HG02642 (cell line): ENCODE results near the gene RAVER1.
"Not testable (repeated sequence)": the region's sequence is repeated elsewhere in the genome, so short reads cannot be mapped to it uniquely, and the experiment has no call there.

ENCODE experiments used
- ATAC-seq: cut with Tn5 transposase; IDR thresholded peaks from one replicate; pipeline ENCODE4 v1.9.1; 2021; ENCODE audit warnings: mild to moderate bottlenecking; ENCODE audit not compliant: unreplicated experiment, poor library complexity

Gene RAVER1, protein sequence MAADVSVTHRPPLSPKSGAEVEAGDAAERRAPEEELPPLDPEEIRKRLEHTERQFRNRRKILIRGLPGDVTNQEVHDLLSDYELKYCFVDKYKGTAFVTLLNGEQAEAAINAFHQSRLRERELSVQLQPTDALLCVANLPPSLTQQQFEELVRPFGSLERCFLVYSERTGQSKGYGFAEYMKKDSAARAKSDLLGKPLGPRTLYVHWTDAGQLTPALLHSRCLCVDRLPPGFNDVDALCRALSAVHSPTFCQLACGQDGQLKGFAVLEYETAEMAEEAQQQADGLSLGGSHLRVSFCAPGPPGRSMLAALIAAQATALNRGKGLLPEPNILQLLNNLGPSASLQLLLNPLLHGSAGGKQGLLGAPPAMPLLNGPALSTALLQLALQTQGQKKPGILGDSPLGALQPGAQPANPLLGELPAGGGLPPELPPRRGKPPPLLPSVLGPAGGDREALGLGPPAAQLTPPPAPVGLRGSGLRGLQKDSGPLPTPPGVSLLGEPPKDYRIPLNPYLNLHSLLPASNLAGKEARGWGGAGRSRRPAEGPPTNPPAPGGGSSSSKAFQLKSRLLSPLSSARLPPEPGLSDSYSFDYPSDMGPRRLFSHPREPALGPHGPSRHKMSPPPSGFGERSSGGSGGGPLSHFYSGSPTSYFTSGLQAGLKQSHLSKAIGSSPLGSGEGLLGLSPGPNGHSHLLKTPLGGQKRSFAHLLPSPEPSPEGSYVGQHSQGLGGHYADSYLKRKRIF

DNA sequence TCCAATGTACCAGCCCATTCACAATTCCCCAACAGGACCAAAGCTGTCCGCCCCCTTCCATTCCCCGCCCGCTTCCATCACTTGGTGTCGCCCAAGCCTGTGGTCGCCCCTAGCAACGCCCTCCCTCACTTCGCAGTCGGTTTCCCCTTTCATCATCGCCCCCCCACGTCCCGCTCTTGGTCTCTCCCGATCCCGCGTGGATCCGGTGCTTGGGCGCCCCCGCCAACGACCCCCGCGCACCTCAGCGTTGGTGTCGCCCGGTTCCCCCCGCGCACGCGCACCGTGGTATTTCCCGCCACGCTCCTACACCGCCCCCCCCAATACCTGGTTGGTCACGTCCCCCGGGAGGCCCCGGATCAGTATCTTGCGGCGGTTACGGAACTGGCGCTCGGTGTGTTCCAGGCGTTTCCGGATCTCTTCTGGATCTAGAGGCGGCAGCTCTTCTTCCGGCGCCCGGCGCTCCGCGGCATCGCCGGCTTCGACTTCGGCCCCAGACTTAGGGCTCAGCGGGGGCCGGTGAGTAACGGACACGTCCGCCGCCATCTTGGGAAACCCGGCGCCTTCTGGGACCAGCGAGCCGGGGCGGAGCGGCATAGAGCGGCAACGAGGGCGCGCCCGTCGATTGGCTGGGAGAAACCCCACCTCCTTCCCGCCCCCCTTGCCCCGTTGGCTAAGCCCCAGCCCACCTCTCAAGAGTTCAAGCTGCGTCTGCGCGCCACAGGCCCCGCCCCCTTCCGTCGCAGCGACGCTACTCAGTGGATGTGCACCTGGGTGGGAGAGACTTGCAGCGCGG, at the start of gene RAVER1:
TSS of gene RAVER1 (minus strand) at position 565 of the 793 bp plus-strand sequence. CDS start at position 543, 22 bp downstream.
- peak; percentile 89 for ATAC-seq

DNA sequence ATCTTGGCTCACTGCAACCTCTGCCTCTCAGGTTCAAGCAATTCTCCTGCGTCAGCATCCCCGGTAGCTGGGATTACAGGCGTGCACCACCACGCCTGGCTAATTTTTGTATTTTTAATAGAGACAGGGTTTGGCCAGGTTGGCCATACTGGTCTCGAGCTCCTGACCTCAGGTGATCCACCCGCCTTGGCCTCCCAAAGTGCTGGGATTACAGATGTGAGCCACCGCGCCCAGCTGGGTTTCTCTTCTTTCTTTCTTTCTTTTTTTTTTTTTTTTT, 49.8 kb upstream of the RAVER1 start:
- ATAC-seq: not testable (repeated sequence)

DNA sequence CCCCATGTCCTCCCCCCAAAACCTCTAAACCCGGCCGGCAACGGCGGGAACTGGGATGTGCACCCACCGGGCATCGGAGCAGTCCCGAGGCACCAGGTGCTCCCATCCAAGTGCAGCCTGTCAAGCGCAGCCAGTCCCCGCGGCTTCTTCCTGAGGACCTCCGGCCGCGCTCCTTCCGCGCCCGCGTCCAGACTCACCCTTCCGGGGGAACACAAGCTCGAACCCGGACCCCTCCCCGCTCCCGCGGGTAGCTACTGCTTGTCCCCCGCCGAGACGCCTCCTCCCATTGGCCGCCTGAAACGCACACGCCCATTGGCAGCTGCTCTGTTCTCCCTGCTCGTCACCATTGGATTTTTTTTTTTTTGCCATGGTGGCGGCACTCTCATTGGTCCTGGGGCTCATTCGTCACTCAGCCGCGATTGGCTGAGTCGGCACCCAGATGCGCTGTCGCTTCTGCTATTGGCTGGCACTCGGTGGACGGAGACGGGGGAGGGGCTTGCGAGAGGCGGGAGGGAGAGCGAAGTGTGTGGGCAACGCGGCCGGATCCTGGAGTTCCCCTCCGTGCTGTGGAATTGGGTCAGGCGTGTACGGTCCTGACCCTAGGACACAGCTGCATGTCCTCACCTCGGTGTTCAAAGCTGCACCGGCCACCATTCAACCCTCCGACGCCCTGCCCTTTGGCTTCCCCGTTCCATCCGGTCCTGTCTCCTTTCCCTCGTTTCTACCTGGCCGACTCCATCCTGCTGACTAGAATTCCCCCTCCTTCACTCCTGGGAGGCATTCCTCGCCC, 47.2 kb upstream of the RAVER1 start, which contains the start of gene TYK2:
TSS of gene TYK2 (minus strand) at position 260 of the 790 bp plus-strand sequence. CDS start 2,166 bp downstream, outside the sequence.
- peak; percentile 95 for ATAC-seq

DNA sequence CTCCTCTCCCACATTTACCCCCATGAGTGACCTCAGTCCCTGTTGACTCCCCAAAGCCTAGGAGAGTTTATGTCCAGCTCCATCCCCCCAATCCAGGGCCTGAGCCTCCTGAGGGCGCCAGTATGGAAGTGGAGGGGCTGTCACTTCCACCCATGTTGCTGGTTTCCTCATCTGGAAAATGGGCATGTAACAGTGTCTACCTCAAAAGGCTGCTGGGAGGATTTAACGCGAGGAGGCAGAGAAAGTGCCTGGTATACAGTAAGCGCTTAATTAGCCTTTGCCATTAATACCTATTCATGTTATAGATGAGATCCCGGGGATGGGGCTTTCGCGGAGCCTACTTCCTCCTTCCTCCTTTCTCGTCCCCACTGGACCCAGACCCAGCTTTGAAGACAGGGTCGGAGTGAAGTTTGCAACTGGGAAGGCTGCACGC, 46.6 kb upstream of the RAVER1 start:
- ATAC-seq: no peak

DNA sequence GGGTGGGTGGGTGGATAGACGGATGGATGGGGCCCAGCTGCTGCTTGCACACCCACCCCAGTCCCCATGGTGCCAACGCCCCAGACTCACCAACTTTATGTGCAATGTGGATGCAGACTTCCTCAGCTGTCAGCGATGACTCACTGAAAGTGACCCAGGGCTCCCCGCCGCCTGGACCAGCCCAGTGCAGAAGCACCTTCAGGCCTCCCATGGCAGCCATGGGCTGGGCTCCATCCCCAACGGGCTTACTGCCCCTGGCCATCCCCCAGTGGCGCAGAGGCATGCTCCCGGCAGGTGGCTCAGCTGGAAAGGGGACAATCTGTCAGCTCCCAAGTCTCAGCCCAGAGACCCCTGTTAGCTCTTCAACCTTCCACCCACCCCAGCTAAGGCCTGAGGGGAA, 44.8 kb upstream of the RAVER1 start:
- ATAC-seq: no peak

DNA sequence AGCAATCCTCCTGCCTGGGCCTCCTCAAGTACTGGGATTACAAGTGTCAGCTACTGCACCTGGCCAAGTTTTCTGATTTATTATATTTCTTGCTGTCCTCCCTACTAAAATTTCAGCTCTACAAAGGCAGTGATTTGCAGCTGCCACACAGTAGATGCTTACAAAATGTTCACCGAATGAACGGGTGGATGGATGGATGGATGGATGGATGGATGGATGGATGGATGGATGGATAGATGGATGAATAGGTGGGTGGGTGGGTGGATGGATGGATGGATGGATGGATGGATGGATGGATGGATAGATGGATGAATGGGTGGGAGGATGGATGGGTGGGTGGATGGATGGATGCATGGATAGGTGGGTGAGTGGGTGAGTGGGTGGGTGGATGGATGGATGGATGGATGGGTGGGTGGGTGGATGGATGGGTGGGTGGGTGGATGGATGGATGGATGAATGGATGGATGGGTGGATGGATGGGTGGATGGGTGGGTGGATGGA, 43.9 kb upstream of the RAVER1 start:
- ATAC-seq: not testable (repeated sequence)

DNA sequence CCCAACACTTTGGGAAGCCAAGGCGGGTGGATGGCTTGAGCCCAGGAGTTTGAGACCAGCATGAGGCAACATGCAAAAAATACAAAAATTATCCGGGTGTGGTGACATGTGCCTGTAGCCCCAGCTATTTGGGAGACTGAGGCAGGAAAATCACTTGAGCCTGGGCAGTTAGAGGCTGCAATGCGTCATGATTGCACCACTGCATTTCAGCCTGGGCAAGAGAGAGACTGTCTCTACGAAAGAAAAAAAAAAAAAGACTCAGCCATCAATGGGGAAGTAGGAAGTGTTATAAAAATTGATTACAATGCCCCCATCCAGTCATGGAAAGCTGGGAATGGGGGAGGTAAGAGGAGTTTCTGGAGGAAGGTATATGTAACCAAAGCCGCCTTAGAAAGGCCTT, 41.6 kb upstream of the RAVER1 start:
- ATAC-seq: no peak

DNA sequence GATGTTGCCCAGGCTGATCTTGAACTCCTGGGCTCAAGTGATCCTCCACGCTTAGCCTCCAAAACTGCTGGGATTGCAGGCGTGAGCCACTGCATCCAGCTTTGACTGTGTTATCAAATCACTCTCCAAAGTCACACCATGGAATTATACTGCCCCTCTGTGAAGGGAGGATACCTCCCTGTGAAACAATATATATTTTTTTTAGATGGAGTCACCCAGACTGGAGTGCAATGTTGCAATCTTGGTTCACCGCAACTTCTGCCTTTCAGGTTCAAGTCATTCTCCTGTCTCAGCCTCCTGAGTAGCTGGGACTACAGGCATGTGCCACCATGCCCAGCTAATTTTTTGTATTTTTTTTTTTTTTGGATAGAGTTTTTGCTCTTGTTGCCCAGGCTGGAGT, 39.4 kb upstream of the RAVER1 start:
- ATAC-seq: no peak

DNA sequence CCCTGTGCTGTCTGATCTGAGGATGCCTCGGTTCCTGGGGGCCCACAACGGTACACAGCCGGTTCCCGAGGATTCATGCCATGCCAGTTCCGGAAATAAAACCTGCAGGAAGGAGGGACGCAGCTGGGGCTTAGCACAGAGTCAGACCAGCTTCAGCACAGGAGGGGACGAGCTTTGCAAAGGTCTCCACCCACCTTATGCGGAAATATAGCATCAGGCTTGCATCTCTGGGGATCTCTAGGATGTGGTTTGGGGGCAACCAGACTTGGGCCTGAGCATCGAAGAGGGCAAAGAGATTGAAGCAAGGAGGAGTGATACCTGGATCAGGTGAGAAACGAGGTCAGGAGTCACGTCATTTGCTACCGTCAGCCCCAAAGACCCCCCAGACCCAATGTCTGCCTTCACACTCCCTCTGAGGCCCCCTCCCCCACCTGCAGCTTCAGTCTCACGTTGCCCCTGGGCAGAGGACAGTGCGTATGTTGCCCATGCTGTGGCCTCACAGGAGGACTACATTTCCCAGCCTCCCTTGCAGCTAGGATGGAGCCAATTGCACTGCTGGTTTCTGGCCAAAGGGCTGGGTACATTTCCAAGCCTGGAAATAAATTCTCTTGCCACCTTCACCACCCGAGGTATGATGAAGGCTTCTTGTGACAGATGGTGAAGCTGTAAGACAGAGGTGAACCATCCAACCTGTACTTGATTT, 34.9 kb upstream of the RAVER1 start:
- no peak for ATAC-seq

DNA sequence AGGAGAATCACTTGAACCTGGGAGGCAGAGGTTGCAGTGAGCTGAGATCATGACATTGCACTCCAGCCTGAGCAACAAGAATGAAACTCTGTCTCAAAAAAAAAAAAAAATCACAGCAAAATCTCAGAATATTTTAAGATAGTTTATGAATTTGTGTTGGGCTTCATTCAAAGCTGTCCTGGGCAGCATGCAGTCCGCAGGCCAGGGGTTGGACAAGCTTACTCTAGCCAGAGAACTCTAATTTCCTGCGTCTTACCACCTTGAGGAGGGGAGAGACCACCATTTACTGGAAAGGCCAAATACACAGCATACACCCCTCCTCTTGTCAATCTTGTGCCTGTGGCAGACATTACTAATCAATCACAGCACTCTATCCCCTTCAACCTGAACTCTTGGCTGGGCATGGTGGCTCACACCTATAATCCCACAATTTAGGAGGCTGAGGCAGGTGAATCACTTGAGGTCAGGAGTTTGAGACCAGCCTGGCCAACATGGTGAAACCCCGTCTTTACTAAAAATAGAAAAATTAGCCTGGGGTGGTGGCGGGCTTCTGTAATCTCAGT, 33.7 kb upstream of the RAVER1 start:
- not testable (repeated sequence) for ATAC-seq

DNA sequence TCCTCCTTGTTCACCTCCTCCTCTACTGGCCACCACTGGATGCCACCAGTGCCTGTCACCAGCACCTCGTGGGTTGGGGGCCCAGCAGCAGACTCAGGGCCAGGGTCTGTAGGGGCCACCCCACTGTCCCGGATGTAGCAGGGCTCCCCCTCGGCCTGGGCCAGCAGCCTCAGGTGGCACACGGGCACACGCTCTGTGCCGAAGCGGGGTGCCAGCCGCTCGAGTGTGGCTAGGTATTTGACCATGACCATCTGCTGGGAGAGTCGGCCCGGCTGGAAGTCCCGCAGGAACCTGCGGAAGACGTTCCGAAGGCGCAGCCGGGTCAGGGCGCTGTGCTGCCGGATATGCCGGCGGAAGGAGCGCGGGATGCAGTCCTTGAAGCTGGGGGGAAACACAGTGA, 32.2 kb upstream of the RAVER1 start:
- ATAC-seq: no peak

DNA sequence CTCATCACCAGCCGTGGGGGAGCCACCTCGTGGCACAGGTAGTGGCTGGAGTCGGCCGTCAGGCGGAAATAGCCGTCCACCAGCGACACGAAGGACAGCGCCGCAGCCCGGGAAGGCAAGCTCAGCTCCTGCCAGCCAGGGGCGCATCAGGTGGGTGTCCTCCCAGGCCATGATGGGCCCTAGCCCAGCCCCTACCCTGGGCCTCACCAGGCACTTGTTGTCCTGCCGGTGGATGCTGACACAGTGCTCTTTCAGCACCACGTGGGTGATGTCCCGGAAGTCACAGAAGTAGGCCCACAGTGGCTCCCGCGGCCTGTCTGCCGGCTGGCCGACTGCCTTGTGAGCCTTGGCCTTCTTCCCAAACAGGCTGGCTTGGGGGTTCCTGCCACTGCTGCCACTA, 31.3 kb upstream of the RAVER1 start:
- no peak for ATAC-seq

DNA sequence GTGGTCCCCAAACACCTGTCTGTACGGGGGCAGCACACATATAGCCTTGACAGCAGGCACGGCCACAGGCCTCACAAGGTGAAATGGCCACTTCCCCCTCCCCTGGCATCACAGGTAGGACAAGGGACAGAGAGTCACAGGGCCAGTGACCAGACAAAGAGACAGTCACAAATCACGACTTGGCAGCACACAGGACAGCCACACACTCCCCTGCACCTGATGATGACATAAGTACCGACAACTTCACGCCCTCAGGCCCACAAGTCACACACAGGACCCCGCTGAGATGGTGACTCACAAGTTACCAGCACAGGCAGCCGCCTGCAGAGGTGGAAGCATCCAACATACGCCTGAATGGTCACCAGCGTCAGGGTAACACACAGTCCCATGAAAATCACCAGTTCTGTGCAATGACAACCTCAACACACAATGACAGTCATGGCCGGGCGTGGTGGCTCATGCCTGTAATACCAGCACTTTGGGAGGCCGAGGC, 30.5 kb upstream of the RAVER1 start:
- no peak for ATAC-seq

DNA sequence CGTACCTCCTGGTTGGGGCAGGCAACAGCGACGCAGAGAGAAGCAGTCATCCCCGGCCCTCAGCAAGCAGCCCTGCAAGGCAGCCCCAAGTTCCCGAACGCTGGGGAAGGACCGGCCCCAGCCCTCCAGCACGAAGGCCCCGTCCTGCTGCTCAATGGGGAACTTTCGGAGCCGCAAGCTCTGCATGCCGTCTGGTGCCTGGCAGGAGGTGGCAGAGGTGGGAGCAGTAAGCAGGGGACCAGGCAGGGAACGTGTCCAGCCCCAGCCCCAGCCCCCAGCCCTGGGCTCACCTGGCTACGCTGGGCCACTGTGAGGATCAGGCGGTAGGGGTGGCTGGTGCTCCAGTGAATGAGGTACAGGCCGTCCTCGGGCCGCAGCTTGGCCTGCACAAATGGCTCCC, 28.9 kb upstream of the RAVER1 start:
- no peak for ATAC-seq

DNA sequence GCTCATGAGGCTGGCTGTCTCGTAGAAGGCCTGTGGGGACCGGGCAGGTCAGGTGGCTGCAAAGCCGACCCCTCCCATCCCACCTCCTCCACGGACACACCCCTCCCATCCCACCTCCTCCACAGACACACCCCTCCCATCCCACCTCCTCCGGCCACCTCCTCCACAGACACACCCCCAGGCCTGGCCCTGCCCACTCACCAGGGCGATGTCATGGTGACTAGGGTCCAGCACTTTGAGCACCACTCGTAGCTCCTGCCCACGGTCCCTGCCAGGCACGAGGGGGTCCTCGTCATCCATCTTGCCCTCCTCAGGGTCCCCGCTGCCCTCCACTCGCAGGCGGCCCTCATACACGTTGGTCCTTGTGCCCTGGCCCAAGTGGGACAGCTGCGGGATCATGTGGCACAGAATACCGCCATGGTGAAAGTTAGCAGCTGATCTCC, 28.3 kb upstream of the RAVER1 start:
- ATAC-seq: no peak

DNA sequence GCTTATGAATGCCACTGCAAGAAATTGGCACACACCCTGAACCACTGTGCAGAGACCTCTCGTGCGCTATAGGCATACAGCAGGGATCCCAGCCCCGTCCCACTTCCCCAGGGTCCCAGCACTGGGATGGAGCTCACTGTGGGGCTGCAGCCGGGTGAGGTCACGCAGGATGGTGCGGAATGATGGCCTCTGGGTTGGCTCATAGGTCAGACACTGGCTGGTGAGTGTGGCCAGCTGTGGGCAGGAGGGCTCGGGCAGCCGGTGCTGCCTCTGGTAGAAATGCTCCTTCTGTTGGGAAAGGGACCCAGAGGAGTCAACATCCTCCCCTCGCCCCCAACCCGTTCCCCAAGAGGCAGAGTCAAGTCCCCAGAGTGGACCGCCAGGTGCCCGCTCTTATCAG, 23.1 kb upstream of the RAVER1 start:
- ATAC-seq: no peak

DNA sequence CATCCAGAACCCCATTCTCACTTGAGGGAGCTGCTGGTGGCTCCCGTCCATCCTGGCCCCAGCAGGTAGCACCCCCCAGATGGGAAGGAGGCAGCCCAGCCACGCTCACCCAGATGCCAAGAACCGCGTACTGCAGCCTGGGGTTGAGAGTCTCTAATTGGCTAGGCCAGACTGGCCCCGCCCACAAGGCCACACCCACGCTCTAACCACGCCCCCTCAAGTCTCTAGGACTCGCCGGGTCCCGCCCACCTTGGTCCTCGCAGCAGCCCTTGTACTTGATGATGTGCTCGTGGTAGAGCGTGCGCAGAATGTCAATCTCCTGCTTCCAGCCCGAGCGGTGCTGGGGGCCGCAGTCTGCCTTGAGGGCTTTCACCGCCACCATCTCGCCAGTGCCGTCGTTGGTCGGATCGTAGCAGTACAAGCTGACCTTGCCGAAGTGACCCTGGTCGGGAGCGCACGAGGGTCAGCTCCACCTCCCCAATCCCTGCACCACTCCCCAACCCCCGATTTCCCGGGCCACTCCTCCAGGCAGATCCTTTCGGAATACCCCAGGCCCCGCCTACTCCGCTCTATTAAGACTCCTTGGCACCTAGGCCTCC, 20.6 kb upstream of the RAVER1 start:
- no peak for ATAC-seq
